GM12878 (cell line): ENCODE measurements around the gene GRIK5. TPM values are rescaled to one million over a fixed set of nuclear protein-coding genes. Genes with fewer than 3 reads are reported as not detected.

ENCODE experiments used
- ATAC-seq: fragments of 200-7000 bp; cut with Tn5 transposase; 3 replicates; pipeline ENCODE4 v1.9.1; 2020; ENCODE audit warnings: mild to moderate bottlenecking, moderate library complexity
- BruUV-seq: library from RNA; stranded (reverse); fragments of 400-500 nt; replicated peaks from 2 replicates; lab custom pipeline; 2021; lab: Mats Ljungman, UMichigan
- CTCF ChIA-PET: fragments of 300-600 bp; sonication (Branson Sonifier 250); formaldehyde crosslinking; extraction: SDS; loops from one replicate; lab custom pipeline; 2021; ENCODE audit warnings: inconsistent platforms; lab: Yijun Ruan, JAX
- POLR2A ChIA-PET: fragments of 350-600 bp; formaldehyde crosslinking; extraction: SDS; loops from one replicate; lab custom pipeline; 2021; ENCODE audit warnings: inconsistent platforms; lab: Charles Lee
- RAD21 ChIA-PET: fragments of 300-600 bp; sonication (Branson Sonifier 250); formaldehyde crosslinking; loops from one replicate; lab custom pipeline; 2023; ENCODE audit warnings: antibody characterized with exemption; ENCODE audit not compliant: unreplicated experiment; lab: Charles Lee
- SMC1A ChIA-PET: fragments of 300-600 bp; sonication (Branson Sonifier 250); formaldehyde crosslinking; loops from one replicate; lab custom pipeline; 2023; ENCODE audit not compliant: unreplicated experiment, uncharacterized antibody; lab: Charles Lee
- DNase-seq: peaks from one replicate; pipeline ENCODE4 v3.0.0-alpha.2; 2011; ENCODE audit warnings: low read depth, low spot score
- FAIRE-seq: peaks from 3 replicates; lab custom pipeline; 2011; peaks lifted over from hg19 to GRCh38; lab: Jason Lieb, UNC
- H2AFZ ChIP-seq: 2 replicates; pipeline ENCODE4 v1.6.0; 2011; ENCODE audit warnings: low read depth, low read length, control low read depth; ENCODE audit not compliant: control insufficient read depth
- H3K27ac ChIP-seq: 2 replicates; pipeline ENCODE4 v1.5.1; 2011; ENCODE audit warnings: control low read depth; ENCODE audit not compliant: control insufficient read depth, insufficient read depth
- H3K27me3 ChIP-seq, 2 experiments: replicated peaks in 1 of 2; 2 replicates each; pipeline versions ENCODE4 v1.6.0 to v1.6.1; 2011; ENCODE audit warnings: low read length in 1 of 2; ENCODE audit not compliant: control insufficient read depth in 2 of 2, insufficient read depth in 2 of 2
- H3K36me3 ChIP-seq, 2 experiments: 2 replicates each; pipeline ENCODE4 v1.5.1; 2011; ENCODE audit warnings: low read length in 1 of 2; ENCODE audit not compliant: control insufficient read depth in 2 of 2, insufficient read depth in 2 of 2
- H3K4me1 ChIP-seq: 2 replicates; pipeline ENCODE4 v1.6.1; 2011; ENCODE audit warnings: mild to moderate bottlenecking, low read length, moderate library complexity, mixed read lengths; ENCODE audit not compliant: control insufficient read depth, insufficient read depth
- H3K4me2 ChIP-seq: 2 replicates; pipeline ENCODE4 v1.6.0; 2011; ENCODE audit warnings: control low read depth; ENCODE audit not compliant: control insufficient read depth, insufficient read depth
- H3K4me3 ChIP-seq: fragments of 200-600 bp; sonication (generic); 2 replicates; pipeline ENCODE4 v1.5.1; 2016
- H3K79me2 ChIP-seq: 2 replicates; pipeline ENCODE4 v1.6.0; 2011; ENCODE audit warnings: low read length; ENCODE audit not compliant: control insufficient read depth, insufficient read depth
- H3K9ac ChIP-seq: 2 replicates; pipeline ENCODE4 v1.8.0; 2011; ENCODE audit warnings: low read length, control low read depth, mixed read lengths; ENCODE audit not compliant: control insufficient read depth, insufficient read depth
- H3K9me3 ChIP-seq: replicated peaks from 3 replicates; pipeline ENCODE4 v1.5.1; 2011; ENCODE audit warnings: mild to moderate bottlenecking, low read length; ENCODE audit not compliant: control insufficient read depth, insufficient read depth
- H4K20me1 ChIP-seq: 2 replicates; pipeline ENCODE4 v1.6.0; 2011; ENCODE audit not compliant: control insufficient read depth, insufficient read depth
- BRCA1 ChIP-seq: IDR thresholded peaks from 2 replicates; pipeline ENCODE4 v1.6.1; 2011; ENCODE audit warnings: low read depth, low read length, improper control_type of control experiment
- CUX1 ChIP-seq: IDR thresholded peaks from 2 replicates; pipeline ENCODE4 v1.6.1; 2012; ENCODE audit warnings: improper control_type of control experiment, low read depth, low read length; ENCODE audit not compliant: insufficient replicate concordance
- E4F1 ChIP-seq: fragments of 450-650 bp; IDR thresholded peaks from 2 replicates; pipeline ENCODE4 v1.6.1; 2018; ENCODE audit warnings: borderline replicate concordance, mild to moderate bottlenecking; ENCODE audit not compliant: partially characterized antibody
- MLLT1 ChIP-seq: fragments of 450-650 bp; IDR thresholded peaks from 2 replicates; pipeline ENCODE4 v1.6.1; 2016; ENCODE audit warnings: mild to moderate bottlenecking
- MTA2 ChIP-seq: fragments of 450-650 bp; IDR thresholded peaks from 2 replicates; pipeline ENCODE4 v1.6.1; 2016; ENCODE audit warnings: low read depth, mild to moderate bottlenecking, moderate library complexity
- MTA3 ChIP-seq: IDR thresholded peaks from 2 replicates; pipeline ENCODE4 v1.6.1; 2012; ENCODE audit warnings: low read length, inconsistent platforms, borderline replicate concordance
- NKRF ChIP-seq: fragments of 450-650 bp; conservative IDR thresholded peaks from 2 replicates; pipeline ENCODE4 v1.6.1; 2017; ENCODE audit warnings: mild to moderate bottlenecking, moderate library complexity
- POLR2AphosphoS2 ChIP-seq: IDR thresholded peaks from 2 replicates; pipeline ENCODE4 v1.6.1; 2011; ENCODE audit warnings: low read depth, mild to moderate bottlenecking, low read length, improper control_type of control experiment, moderate library complexity
- ZSCAN29 ChIP-seq: fragments of 450-650 bp; IDR thresholded peaks from 2 replicates; pipeline ENCODE4 v1.6.1; 2017; ENCODE audit warnings: mild to moderate bottlenecking, moderate library complexity
- WGBS: methylation state at CpG from one replicate; pipeline ENCODE4 v1.1.6; 2016; ENCODE audit warnings: low lambda C conversion rate; ENCODE audit not compliant: insufficient replicate concordance, insufficient coverage; ENCODE audit errors: missing lambda C conversion rate; 5-methylcytosine and 5-hydroxymethylcytosine counted together
- in situ Hi-C: fragments of 300-500 bp; cut with MboI; formaldehyde crosslinking; loops from 9 replicates; pipeline ENCODE4 v1.14.3; 2018; ENCODE audit warnings: mixed read lengths
- intact Hi-C: fragments of 100-400 bp; cut with micrococcal nuclease; formaldehyde crosslinking; loops from one replicate; pipeline ENCODE4 v1.14.2; 2022; ENCODE audit not compliant: unreplicated experiment
- polyA plus RNA-seq, 11 experiments: library from polyadenylated mRNA; depleted of rRNA in 4 of 11; unstranded in 6 of 11; stranded (reverse) in 5 of 11; fragments of >200 nt; fragmentation: Nextera tagmentation in 4 of 11; fragmentation: Illumina TruSeq in 1 of 11; extraction: Ambion mirVana in 4 of 11; extraction: Trizol in 1 of 11; gene quantifications; 1 replicate in 1 of 11; 2 replicates in 10 of 11; pipeline versions ENCODE4 v1.2.1 to v1.2.3, GENCODE V29; 2011 to 2016; ENCODE audit warnings: inconsistent platforms in 2 of 11, missing spikeins in 2 of 11, low read depth in 1 of 11
- total RNA-seq, 4 experiments: library from RNA; depleted of rRNA in 3 of 4; stranded (reverse); fragments of >200 nt in 3 of 4; fragmentation: Illumina TruSeq in 1 of 4; extraction: Trizol in 1 of 4; gene quantifications; 2 replicates each; pipeline versions ENCODE4 v1.2.1 to v1.2.3, GENCODE V29; 2013 to 2021

GRIK5 gene
- total and polyA plus RNA-seq, 10 of the 15 experiments (the other 5 are each of a cell fraction or from before 2014, with no cell fraction given) = 0.03 to 0.23 (median 0.07) TPM; not detected in 3

DNA sequence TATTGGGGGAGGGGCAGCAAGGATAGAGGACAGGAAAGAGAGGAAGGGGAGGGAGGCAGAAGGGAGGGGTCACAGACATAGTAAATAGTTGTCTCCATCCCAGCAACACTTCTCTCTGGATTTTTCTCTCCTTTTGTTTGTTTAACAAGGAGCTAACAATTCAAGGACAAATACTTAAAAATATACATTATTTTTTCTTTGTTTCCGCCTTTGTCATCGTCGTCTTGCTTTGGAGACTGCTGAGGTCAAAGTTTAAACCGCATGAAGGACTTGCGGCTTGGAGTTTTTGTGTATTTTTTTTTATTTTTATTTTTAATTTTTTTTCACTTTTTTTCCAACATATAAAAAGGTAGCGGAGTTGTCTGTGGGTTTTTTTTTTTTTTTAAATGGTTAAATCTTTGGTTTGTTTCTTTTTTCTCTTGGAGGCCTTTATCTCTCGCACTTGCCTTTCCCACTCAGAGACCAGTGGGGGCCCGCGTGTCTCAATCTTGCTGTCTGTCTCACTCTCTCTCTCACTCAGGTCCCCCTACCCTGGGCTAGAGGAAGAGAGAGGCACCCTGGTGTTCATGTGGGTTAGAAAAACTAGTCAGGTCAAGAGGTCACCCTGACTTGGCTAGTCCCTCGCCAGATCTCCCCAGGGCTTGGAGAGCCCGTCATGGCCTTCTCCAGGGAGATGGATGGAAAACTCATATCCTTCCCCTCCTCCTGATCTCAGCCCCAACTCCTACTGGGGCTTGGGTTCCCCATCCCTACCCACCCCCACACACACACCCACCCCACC is 17.0 kb upstream of the GRIK5 start (continued):
- TF ChIP-seq NKRF (no peak), ZSCAN29 (no peak), BRCA1 (no peak)

GRCh38 chr19:42086188-42086736 is 16.3 kb upstream of the GRIK5 start:
- POLR2A ChIA-PET = no interaction called here
- BruUV-seq = no TSS peak
- no peak for TF ChIP-seq CUX1
- TF ChIP-seq E4F1 = no peak
- no peak for TF ChIP-seq MTA2
- 0 out of 2 replicates have a peak, but pooled peaks have one; percentile 37 for TF ChIP-seq MTA3
- TF ChIP-seq POLR2AphosphoS2 = peak; percentile 79
- TF ChIP-seq MLLT1 = no peak

More at GRCh38 chr19:42086188-42086736, 16.3 kb upstream of the GRIK5 start:
- Histone ChIP-seq H3K9ac (no peak overlapping the region), H4K20me1 (no peaks in the 10 kb centered on the region), H3K79me2 (no peaks in the 10 kb centered on the region), H3K9me3 (no peaks in the 10 kb centered on the region), H3K36me3 (peaks cover 2 to 6% of the 10 kb centered on the region in 2 experiments; a peak in 3 of 4 replicates), H3K27ac (no peak overlapping the region), H2AFZ (no peak overlapping the region), H3K4me3 (no peak overlapping the region), H3K27me3 (no peaks in the 10 kb centered on the region), H3K4me1 (peaks cover 30% of the 10 kb centered on the region), H3K4me2 (no peak overlapping the region)
- CTCF ChIA-PET = no interaction called here
- FAIRE-seq (no peak), ATAC-seq (no peak), DNase-seq (no peak)
- 55% methylated on average over 9 of the region's 9 CpGs for WGBS
- RAD21 ChIA-PET = no interaction called here
- intact Hi-C loops = no loop called here
- SMC1A ChIA-PET = no interaction called here
- in situ Hi-C loops = no loop called here
